GM20000 (cell line): Measurements from ENCODE around the gene ALAD.
"Not testable (repeated sequence)": the region's sequence is repeated elsewhere in the genome, so short reads cannot be mapped to it uniquely, and the experiment has no call there.

Source experiments
- DNase-seq: peaks from one replicate; pipeline ENCODE4 v3.0.0; 2012; ENCODE audit warnings: low spot score
- CTCF ChIP-seq: IDR thresholded peaks from 2 replicates; pipeline ENCODE4 v1.5.1; 2012; ENCODE audit warnings: mild to moderate bottlenecking, control low read depth; ENCODE audit errors: extremely low read depth, missing control alignments

Gene ALAD

GRCh38 chr9:113410207-113410864 lies 9.3 kb upstream of the ALAD start, which contains the start of the genes C9orf43 and POLE3:
TSS of gene C9orf43 (plus strand) at chr9:113410747. CDS start at chr9:113413494, 2,747 bp downstream.
TSS of gene POLE3 (minus strand) at chr9:113410675. CDS start at chr9:113410293, 382 bp downstream.
- TF ChIP-seq CTCF: no peak
- DNase-seq: peak; percentile 89

- no peak for DNase-seq
- TF ChIP-seq CTCF: no peak
Measured at GRCh38 chr9:113409883-113410206, 8.8 kb upstream of the ALAD start.

GRCh38 chr9:113409481-113409880 lies 8.4 kb upstream of the ALAD start:
- no peak for TF ChIP-seq CTCF
- DNase-seq: no peak

GRCh38 chr9:113406873-113407511 lies 5.9 kb upstream of the ALAD start:
- DNase-seq: peak; percentile 57
- TF ChIP-seq CTCF: peak; percentile 86

GRCh38 chr9:113406353-113406752 lies 5.3 kb upstream of the ALAD start:
- not testable (repeated sequence) for DNase-seq

- TF ChIP-seq CTCF: no peak
- no peak for DNase-seq
Measured at GRCh38 chr9:113403646-113404045, 2.6 kb upstream of the ALAD start.

GRCh38 chr9:113399646-113400200 lies 1.4 kb downstream of the ALAD start:
- TF ChIP-seq CTCF: no peak
- no peak for DNase-seq
